Stimulated activated CD4-positive, alpha-beta T cell treated with anti-CD3 and anti-CD28 coated beads, Interleukin-1b, Interleukin-23, amount 100 ng/mL, for 1 hour (primary cell): ENCODE measurements around the gene TSPEAR.
"Not testable (repeated sequence)": the region's sequence is repeated elsewhere in the genome, so short reads cannot be mapped to it uniquely, and the experiment has no call there.

Source experiments
- DNase-seq, 2 donors: peaks; one replicate each; pipeline ENCODE4 v3.0.0-alpha.2; 2020; ENCODE audit warnings: low read depth in 2 of 2

Gene TSPEAR

DNA sequence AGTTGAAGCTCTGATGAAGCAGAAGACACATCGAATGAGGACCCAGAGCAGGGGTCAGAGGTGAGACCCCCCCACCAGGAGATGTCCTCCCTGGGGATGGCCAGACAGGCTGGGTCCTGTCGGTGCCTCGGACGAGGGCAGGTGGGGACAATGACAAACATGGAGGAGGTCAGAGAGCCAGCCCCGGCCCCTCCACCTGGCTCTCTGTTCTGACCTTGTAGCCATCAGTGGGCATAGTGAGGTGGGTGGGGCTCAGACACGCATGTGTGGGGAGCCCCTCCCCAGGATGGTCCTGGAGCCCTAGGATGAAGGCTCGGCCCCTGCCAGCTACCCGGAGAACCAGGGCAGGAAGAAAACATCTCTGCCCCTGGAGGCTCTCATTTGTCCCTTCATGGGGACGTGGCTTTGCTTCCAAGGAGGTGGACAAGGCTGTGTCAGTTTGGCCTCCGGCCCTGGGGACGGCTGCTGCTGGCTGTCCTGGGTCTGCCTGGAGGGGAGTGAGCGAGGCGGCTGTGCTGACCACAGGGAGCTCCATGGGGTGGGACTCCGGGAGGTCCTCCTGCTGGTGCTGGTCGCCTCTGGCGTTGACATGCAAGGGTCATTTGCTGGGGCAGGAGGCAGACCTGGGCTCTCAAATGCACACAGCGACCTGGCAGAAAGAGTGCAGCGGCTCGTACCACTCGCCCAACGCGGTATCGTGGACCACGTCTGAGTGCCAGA lies 121.6 kb downstream of the TSPEAR start:
- no peak for DNase-seq

DNA sequence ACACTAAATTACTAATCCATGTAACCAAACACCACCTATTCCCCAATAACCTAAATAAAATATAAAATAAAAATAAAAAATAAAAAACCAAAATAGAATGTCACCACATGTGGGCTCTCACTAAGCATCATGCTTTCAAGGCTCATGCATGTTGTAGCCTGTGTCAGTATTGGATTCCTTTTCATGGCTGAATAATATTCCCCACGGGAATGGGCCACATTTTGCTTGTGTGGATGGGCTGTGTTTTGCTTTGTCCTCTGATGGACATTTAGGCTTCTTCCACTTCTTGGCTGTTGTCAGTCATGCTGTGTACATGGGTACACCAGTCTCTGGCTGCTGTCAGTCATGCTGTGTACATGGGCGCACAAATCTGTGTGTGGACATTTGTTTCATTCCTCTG lies 122.3 kb downstream of the TSPEAR start:
- no peak for DNase-seq

DNA sequence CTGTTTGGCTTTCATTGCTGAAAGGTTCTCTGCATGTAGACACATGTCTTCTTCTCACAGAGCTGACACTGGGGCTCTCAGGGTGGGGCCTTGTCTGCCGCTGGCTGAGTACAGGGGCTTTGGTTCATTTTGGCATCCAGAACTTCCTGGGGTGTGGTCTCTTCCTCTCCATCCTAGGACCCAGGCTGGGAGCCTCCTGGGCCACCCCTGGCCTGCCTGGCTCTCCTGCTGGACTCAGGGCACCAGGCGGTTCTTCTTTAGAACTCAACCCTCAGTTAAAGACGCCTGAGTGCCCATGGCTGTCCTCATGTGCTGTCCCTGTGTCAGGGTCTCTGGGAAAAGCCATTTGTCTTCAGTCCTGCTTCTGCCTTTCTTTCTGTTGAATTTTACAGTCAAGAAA lies 125.5 kb downstream of the TSPEAR start:
- no peak for DNase-seq

DNA sequence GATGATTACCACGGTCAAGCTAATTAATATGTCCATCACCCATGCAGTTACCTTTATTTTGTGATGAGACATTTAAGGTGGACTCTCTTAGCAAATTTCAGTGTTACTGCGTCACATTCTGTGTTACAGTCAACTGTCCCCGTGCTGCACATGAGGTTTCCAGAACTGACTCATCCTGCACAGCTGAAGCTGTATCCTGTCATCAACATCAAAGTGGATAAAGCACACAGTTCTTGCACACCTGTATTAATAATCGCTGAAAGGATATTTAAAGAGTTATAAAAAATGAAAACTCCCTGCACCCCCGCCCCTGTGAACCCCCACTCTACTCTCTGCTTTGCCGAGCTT lies 127.6 kb downstream of the TSPEAR start:
- DNase-seq, result no peak

DNA sequence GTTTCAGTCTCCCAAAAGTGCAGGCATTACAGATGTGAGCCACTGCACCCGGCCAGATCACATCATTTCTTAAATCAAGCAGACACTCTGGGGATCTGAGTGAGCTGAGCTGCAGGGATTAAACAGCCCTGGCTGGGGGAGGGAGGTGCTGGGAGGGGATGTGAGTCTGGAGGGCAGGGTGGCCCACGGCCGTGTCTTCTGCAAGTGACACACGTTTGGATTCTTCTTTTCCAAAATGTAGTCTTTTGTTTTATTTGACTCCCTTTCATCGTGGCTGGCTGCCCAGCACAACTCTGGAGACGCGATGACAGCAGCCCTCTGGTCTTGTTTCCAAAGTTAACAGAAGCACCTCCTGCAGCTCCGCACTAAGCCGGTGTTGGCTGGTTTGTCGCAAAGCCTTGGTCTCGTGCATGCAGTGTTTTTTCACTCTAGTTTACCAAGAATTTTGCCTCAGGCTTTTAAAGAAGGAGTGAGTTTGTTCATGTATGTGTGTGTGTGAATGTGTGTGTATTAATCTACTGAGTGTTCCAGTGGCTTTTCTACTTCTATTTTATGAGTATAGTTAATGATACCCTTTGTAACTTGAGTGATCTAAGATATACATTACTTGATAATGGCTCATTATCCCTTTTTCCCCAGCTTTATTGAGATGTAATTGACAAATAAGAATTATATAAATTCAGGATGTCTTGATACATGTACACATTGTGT lies 128.1 kb downstream of the TSPEAR start:
- DNase-seq, result no peak

DNA sequence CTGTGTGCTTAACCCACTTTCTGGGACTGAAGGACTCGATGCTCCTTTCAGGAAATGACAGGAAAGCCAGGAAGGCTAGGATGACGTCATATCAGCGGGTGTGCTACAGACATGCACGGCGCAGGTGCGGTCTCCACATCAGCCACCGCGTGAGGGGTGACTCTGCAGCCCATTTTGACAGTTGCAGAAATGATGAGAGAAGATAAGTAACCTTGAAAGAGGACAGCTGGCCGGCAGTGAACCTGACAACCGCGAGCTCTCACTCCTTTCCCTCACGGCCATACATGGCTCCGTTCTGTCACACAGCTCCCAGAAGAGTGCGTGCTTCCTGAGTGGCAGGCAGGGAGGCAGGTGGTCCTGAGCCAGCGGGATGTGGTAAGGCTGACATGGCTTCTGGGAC lies 129.3 kb downstream of the TSPEAR start:
- DNase-seq, result no peak

DNA sequence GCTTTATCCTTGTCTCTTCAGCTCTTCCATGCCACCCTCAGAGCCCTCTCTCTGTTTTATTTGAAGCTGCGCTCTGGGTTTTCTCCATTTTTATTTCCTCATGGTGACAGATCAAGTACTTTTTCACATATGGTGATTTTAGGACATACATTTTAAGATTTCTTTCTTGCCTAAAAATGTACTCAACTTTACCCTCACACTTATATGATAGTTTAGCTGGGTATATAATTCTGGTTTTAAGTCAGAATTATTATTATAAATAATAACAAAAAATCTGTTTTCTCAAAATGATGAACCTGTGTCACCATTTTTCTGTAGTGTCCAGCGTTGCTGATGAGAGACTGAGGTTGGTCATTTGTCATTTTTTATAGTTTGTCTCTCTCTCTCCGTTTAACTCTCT lies 130.2 kb downstream of the TSPEAR start:
- no peak for DNase-seq

DNA sequence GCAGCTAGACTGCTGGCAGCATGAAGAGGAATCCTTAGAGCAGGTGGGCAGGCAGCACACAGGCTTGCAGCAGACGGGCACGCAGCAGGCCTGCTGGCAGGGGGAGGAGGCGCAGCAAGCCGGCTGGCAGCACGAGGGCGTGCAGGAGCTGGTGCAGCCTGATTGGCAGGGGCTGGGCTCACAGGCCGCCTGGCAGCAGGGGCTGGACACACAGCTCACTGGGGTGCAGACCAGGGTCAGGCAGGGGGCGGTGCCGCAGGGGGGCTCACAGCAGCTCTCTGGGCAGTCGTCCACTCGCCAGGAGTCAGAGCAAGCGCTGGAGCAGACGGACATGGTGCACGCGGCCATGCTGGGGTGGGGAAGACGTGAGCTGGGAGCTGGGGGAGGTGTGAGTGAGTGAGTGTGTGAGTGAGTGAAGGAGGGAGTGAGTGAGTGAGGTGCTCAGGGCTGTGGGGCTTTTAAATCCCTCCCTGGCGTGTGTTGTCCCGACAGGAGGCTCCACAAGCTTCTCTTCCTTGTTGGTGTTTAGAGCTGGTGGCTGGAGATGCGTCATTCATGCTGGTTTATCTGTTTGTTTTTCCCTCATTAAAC lies 131.0 kb downstream of the TSPEAR start, which contains the start of gene KRTAP10-5:
Gene KRTAP10-5 (minus strand): TSS at position 374 of the 591 bp plus-strand sequence. CDS start 26 bp downstream, at position 348.
- DNase-seq, result not testable (repeated sequence)

DNA sequence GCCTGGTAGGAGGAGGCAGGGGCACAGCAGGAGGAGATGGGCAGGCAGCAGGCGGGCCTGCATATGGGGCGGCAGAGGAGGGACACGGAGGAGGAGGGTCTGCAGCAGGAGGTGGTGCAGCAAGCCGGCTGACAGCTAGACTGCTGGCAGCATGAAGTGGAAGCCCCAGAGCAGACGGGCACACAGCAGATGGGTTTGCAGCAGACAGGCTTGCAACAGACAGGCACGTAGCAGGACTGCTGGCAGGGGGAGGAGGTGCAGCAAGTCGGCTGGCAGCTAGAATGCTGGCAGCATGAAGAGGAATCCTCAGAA lies 131.6 kb downstream of the TSPEAR start:
- DNase-seq, result no peak

DNA sequence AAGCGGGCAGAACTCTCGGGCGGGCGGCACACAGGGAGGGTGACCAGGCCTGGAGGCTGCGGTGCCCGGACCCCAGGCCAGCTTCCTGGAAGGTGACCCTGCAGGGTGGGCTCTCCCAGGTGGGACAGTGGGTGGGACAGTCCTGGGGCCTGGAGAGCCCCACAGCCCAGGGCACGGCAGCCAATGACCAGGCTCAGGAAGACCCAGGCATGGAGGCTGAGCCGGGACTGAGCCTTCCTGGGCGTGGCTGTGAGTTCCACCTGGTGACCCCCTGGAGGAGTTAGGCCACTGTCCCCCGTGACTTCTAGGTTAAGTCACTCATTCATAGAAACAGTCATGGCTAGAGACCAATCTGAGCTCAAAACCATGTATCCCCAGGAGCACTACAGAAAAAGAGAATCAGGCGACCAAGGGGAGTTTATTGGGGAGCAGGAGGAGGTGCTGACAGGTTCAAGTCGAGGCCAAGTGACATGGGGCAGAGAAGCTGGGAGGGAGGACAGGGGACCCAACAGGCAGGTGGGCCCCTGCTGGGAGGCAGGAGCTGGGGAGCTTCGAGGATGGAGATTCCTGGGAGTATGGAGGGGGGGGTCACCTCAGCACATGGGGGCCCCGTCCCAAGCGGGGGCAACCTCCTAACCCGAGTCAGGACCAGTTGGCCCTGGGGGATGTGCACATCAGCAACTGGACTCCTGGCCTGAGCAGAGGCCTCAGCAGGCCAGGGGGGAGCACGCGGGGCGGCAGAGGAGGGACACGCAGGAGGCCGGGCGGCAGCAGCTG lies 132.1 kb downstream of the TSPEAR start:
- no peak for DNase-seq

DNA sequence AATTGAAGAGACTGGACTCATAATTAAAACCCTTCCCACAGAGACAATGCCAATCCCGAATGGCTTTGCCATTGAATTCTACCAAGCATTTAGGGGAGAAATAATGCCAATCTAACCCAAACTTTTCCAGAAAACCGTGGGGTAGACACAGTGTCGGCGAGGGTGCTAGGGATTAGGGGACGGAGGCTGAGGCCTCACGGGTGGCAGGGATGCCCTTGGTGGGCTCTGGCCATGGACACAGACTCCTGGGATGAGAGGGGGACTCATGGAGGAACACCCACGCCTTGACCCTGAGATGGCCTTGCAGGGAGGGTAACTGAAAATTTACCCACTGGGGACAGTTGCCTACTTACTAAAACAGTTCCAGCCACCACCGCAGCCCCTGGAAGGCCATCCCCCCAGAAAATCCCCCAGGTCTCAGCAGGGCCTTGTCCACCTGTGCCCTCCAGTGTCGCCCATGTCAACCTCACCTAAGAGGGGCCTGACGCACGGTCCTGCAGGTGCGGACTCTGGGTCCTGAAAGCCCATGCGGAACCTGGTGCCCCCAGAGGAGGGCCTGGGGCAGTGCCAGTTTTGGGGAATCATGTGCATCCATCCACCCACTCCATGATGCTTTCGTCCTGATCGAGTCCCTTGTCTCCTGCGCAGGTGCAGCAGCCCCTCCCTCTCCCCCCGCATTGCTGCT lies 132.9 kb downstream of the TSPEAR start:
- no peak for DNase-seq

DNA sequence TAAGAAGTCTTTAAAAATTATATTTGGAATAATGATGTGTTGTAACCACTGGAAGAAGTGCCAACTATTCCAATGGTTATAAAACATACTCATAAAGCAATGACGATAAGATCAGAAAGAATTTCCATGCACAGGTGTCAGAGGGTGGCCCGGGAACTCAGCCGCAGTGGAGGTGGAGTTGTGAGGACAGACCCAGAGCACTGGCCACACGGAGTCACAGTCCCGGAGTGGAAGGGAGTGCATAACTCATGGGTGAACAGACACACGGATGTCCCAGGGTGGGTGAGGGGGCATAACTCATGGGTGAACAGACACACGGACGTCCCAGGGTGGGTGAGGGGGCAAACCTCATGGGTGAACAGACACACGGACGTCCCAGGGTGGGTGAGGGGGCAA lies 135.3 kb downstream of the TSPEAR start:
- no peak for DNase-seq

DNA sequence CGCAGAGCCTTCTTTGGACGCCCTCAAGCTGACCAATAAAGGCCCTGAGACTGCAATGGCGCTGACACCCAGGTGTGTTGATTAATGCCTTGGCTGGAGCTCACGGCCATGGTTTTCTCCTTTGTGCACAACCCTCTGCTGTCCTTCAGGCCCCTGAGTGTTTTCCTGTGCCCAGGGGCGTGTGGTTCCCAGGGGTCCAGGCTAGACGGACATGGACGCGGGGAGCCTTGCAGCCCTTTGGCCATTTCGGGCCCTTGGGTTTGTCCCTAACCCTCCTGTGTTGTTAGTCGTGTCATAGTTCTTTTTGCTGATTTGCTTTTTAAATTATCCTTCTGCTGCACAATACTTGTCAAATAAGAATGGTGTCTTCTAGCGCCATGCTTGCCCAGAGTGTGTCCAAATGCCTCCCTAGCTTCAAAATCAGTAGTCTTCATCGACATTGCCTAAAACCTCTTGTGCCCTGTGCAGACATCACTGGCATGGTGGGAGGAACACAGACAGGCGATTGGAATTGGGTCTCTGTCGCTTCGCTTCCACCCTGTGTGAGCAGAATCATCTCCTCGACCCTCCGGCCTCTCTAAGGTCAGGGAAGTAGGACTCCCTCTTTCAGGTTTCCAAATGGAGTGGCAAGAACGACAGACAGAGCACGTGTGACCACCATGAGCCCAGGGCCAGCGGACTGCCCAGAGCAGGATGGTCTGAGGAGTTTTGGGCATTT lies 135.9 kb downstream of the TSPEAR start:
- no peak for DNase-seq

DNA sequence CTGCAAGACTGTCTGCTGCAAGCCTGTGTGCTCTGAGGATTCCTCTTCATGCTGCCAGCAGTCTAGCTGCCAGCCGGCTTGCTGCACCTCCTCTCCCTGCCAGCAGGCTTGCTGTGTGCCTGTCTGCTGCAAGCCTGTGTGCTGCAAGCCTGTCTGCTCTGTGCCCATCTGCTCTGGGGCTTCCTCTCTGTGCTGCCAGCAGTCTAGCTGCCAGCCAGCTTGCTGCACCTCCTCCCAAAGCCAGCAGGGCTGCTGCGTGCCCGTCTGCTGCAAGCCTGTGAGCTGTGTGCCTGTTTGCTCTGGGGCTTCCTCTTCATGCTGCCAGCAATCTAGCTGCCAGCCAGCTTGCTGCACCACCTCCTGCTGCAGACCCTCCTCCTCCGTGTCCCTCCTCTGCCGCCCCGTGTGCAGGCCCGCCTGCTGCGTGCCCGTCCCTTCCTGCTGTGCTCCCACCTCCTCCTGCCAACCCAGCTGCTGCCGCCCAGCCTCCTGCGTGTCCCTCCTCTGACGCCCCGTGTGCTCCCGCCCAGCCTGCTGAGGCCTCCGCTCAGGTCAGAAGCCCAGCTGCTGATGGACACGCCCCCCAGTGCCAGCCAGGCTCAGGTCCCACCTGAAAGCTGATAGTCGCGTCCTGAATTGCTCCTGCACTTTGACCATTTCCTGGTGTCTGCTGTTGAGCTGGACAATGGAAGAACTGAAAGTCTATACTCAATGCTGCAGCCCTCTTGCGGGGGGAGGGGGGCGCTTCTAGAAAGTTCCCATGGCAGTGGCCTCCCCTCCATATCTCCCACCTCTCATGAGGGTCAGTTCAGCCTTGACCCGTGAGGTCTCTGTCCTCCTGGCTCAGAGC lies 136.7 kb downstream of the TSPEAR start:
- no peak for DNase-seq

DNA sequence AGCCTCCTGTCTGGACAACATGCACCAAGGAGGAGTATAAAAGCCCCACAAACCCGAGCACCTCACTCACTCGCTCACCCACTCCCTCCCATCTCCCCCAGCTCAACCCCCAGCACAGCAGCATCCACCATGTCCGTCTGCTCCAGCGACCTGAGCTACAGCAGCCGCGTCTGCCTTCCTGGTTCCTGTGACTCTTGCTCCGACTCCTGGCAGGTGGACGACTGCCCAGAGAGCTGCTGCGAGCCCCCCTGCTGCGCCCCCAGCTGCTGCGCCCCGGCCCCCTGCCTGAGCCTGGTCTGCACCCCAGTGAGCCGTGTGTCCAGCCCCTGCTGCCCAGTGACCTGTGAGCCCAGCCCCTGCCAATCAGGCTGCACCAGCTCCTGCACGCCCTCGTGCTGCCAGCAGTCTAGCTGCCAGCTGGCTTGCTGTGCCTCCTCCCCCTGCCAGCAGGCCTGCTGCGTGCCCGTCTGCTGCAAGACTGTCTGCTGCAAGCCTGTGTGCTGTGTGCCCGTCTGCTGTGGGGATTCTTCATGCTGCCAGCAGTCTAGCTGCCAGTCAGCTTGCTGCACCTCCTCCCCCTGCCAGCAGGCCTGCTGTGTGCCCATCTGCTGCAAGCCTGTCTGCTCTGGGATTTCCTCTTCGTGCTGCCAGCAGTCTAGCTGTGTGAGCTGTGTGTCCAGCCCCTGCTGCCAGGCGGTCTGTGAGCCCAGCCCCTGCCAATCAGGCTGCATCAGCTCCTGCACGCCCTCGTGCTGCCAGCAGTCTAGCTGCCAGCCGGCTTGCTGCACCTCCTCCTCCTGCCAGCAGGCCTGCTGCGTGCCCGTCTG lies 137.5 kb downstream of the TSPEAR start, which contains the start of gene KRTAP10-4:
Gene KRTAP10-4 (plus strand): TSS at position 100 of the 827 bp plus-strand sequence. CDS start 30 bp downstream, at position 130.
- not testable (repeated sequence) for DNase-seq

DNA sequence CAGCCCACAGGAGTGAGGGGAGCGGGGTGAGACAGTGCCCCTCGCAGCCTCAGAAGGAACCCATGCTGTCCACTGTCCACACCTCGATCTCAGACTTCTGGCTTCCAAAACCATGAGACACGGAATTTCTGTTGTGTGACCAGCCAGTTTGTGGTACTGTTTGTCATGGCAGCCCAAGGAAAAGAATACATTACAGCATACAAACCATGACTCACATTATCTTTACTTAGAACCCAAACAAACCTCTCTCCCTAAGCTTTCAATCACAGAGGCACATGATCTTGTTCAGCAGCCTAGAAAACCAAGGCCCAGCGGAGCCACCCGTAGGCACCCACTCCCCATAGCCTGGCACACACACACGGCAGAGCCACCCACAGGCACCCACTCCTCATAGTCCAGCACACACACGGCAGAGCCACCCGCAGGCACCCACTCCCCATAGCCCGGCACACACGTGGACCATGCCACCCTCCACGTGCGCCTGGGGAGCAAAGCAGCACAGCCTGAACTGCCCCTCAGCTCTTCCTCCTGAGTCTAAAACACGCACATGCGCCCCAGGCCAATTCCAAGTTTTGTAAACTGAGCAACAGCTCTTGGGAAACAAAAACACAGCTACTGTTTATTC lies 138.3 kb downstream of the TSPEAR start:
- DNase-seq, result no peak

DNA sequence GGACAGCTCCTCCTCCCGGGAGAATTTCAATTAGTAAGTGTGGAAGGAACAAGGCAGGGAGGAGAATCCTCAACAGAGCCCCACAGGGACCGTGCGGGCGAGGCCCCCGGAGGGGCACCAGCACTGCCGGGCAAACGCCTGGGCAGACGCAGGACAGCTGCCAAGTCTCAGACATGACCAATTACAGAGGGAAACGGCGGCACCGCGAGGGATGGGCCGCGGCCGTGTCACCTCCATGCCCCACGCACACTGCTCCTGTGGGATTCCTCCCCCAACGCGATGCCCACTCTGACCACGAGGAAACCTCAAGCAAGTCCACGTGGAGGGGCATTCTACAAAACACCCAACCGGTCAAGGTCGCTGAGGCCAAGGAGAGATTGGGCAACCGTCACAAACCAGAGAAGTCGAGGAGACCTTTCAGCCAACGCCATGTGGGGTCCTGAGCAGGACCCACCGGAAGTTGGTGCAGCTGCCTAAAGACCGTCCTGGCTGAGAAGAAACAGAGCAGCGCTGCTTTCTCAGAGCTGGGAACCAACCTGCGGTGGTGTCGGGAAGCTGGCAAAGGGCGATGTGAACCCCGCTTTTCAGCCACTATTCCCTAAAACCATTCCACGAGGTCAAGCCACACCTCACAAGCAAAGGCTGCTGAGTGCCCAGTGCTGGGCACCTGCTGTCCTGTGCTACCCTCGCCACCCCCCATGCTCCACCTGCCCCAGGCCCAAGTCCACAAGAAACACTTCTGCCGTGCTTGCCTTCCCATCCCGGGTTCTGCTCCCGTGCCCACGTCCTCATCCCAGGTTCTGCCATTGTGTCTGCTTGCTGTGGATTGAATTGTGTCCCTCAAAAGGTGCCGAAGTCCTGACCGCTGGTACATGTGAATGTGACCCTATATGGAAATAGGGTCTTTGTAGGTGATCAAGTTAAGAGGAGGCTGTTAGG lies 139.3 kb downstream of the TSPEAR start:
- DNase-seq, result no peak

DNA sequence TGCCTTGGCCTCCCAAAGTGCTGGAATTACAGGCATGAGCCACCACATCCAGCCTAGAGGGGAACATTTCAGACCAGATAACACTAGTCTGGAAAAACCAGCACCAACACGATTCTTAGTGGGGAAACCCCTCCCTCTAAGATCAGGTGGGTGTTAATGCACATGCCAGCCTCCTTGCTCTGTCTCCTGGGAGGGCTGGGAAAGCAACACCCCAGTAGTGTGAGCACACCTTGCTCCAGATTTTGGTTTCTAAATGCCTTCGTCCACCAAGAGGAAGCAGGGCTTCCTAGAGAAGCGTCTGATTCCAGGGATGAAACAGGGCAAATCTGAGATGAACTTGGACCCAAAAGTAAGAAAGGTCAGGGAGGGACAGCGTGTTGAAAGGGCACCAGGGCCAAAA lies 140.1 kb downstream of the TSPEAR start:
- DNase-seq, result no peak
